Panc1 (cell line): ENCODE results near the gene CNPY2. TPM values are rescaled to one million over a fixed set of nuclear protein-coding genes. Genes with fewer than 3 reads are reported as not detected.
"Not testable (repeated sequence)": the region's sequence is repeated elsewhere in the genome, so short reads cannot be mapped to it uniquely, and the experiment has no call there.

Source experiments
- ATAC-seq: fragments of 200-7000 bp; cut with Tn5 transposase; 2 replicates; pipeline ENCODE4 v1.9.1; 2020; ENCODE audit warnings: mild to moderate bottlenecking, moderate library complexity
- BruUV-seq: library from RNA; stranded (reverse); fragments of 400-500 nt; replicated peaks from 2 replicates; lab custom pipeline; 2021; lab: Mats Ljungman, UMichigan
- CTCF ChIA-PET: fragments of 300-600 bp; sonication (Branson Sonifier 250); formaldehyde crosslinking; loops from one replicate; lab custom pipeline; 2022; ENCODE audit warnings: antibody characterized with exemption; lab: Charles Lee
- POLR2A ChIA-PET: fragments of 300-600 bp; sonication (Branson Sonifier 250); formaldehyde crosslinking; loops from one replicate; lab custom pipeline; 2022; ENCODE audit warnings: antibody characterized with exemption; lab: Charles Lee
- DNase-seq: peaks from one replicate; pipeline ENCODE4 v3.0.0-alpha.2; 2010; ENCODE audit warnings: low read depth, low spot score
- H3K27ac ChIP-seq: 2 replicates; pipeline ENCODE4 v1.5.1; 2011; ENCODE audit warnings: mild to moderate bottlenecking, low read length, inconsistent platforms
- H3K27me3 ChIP-seq: fragments of 200-500 bp; sonication (Bioruptor generic); 2 replicates; pipeline ENCODE4 v1.6.0; 2014; ENCODE audit warnings: low read length, inconsistent platforms; ENCODE audit not compliant: control insufficient read depth, insufficient read depth
- H3K36me3 ChIP-seq: fragments of 200-500 bp; sonication (Bioruptor generic); 2 replicates; pipeline ENCODE4 v1.5.1; 2014; ENCODE audit warnings: inconsistent platforms, mild to moderate bottlenecking, low read length, moderate library complexity; ENCODE audit not compliant: control insufficient read depth, insufficient read depth
- H3K4me1 ChIP-seq: 2 replicates; pipeline ENCODE4 v1.5.1; 2011; ENCODE audit warnings: inconsistent platforms, mild to moderate bottlenecking, low read length, moderate library complexity; ENCODE audit not compliant: control insufficient read depth, insufficient read depth
- H3K4me3 ChIP-seq, 2 experiments: 2 replicates each; pipeline ENCODE4 v1.5.1; 2011 to 2012; ENCODE audit warnings: low read depth in 2 of 2, low read length in 2 of 2, mild to moderate bottlenecking in 2 of 2, inconsistent platforms in 1 of 2, moderate library complexity in 1 of 2
- H3K9me3 ChIP-seq: fragments of 200-500 bp; sonication (Bioruptor generic); 2 replicates; pipeline ENCODE4 v1.5.1; 2014; ENCODE audit warnings: low read depth, mild to moderate bottlenecking, inconsistent platforms, low read length, moderate library complexity; ENCODE audit not compliant: control insufficient read depth, insufficient read depth
- POLR2AphosphoS5 ChIP-seq: IDR thresholded peaks from 2 replicates; pipeline ENCODE4 v1.6.1; 2012; ENCODE audit warnings: mild to moderate bottlenecking, low read depth, low read length, moderate library complexity
- REST ChIP-seq, 2 experiments: IDR thresholded peaks; 2 replicates each; pipeline ENCODE4 v1.6.1; 2011 to 2012; ENCODE audit warnings: low read depth in 2 of 2, control low read depth in 1 of 2, low read length in 1 of 2, mild to moderate bottlenecking in 1 of 2, moderate library complexity in 1 of 2; ENCODE audit not compliant: insufficient read depth in 1 of 2
- SIN3A ChIP-seq: IDR thresholded peaks from 2 replicates; pipeline ENCODE4 v1.6.1; 2012; ENCODE audit warnings: low read depth, mild to moderate bottlenecking, low read length, moderate library complexity, borderline replicate concordance; ENCODE audit not compliant: insufficient read depth
- TCF7L2 ChIP-seq: IDR thresholded peaks from 2 replicates; pipeline ENCODE4 v1.6.1; 2011; ENCODE audit warnings: mild to moderate bottlenecking, low read depth, low read length, inconsistent platforms
- in situ Hi-C: cut with HindIII; loops from 2 replicates; pipeline ENCODE4 v1.10.0; 2016; ENCODE audit warnings: low sequenced_read_pairs, low pct_unique_long_range_greater_than_20kb
- intact Hi-C: fragments of 100-400 bp; cut with micrococcal nuclease; formaldehyde crosslinking; loops from one replicate; pipeline ENCODE4 v1.10.0; 2022; ENCODE audit not compliant: unreplicated experiment
- total RNA-seq: library from RNA; stranded (reverse); gene quantifications from one replicate; pipeline ENCODE4 v1.2.1, GENCODE V29; 2021; ENCODE audit not compliant: unreplicated experiment
- TF ChIP-seq, protein P1 (sequence below): fragments of 450-650 bp; IDR thresholded peaks from 2 replicates; pipeline ENCODE4 v1.5.1; 2017; ENCODE audit warnings: mild to moderate bottlenecking

CNPY2 gene
- total RNA-seq, 1 experiment from 2014 or later: 115 TPM

GRCh38 chr12:56324206-56324605, 8.4 kb upstream of the CNPY2 start:
- no peaks in the 10 kb centered on the region for H3K27me3 ChIP-seq
- H3K27ac ChIP-seq: no peak overlapping the region
- ATAC-seq: no peak
- H3K4me1 ChIP-seq: no peaks in the 10 kb centered on the region
- ChIA-PET POLR2A (no interaction called here), CTCF (no interaction called here)
- in situ Hi-C loops: no loop called here
- BruUV-seq: no TSS peak
- H3K36me3 ChIP-seq: peaks cover 4% of the 10 kb centered on the region; the same call in 1 of the 2 replicates
- H3K4me3 ChIP-seq: no peak overlapping the region
- TF ChIP-seq POLR2AphosphoS5 (no peak), SIN3A (no peak), TCF7L2 (no peak), REST (IDR thresholded peaks at IDR 0.05; ENCODE audit: insufficient read depth in 1 of 2, low read depth in 2 of 2, low read length in 1 of 2) (no peak)
- TF ChIP-seq, protein P1, sequence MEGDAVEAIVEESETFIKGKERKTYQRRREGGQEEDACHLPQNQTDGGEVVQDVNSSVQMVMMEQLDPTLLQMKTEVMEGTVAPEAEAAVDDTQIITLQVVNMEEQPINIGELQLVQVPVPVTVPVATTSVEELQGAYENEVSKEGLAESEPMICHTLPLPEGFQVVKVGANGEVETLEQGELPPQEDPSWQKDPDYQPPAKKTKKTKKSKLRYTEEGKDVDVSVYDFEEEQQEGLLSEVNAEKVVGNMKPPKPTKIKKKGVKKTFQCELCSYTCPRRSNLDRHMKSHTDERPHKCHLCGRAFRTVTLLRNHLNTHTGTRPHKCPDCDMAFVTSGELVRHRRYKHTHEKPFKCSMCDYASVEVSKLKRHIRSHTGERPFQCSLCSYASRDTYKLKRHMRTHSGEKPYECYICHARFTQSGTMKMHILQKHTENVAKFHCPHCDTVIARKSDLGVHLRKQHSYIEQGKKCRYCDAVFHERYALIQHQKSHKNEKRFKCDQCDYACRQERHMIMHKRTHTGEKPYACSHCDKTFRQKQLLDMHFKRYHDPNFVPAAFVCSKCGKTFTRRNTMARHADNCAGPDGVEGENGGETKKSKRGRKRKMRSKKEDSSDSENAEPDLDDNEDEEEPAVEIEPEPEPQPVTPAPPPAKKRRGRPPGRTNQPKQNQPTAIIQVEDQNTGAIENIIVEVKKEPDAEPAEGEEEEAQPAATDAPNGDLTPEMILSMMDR: no peak
- intact Hi-C loops: no loop called here
- no peaks in the 10 kb centered on the region for H3K9me3 ChIP-seq
- no peak for DNase-seq

- intact Hi-C loops, ATAC-seq, H3K9me3 ChIP-seq, in situ Hi-C loops, DNase-seq, H3K36me3 ChIP-seq, H3K4me1 ChIP-seq, H3K4me3 ChIP-seq, H3K27ac ChIP-seq, POLR2A ChIA-PET, H3K27me3 ChIP-seq, BruUV-seq: not testable (repeated sequence)
- CTCF ChIA-PET: interaction anchor here (0.7 kb wide), 1 partner anchor 130 kb away, joined by 6 read pairs; no protein-coding TSS in a partner anchor
Observed at GRCh38 chr12:56321610-56322009, 5.8 kb upstream of the CNPY2 start.

- in situ Hi-C loops: no loop called here
- intact Hi-C loops: no loop called here
- H3K27ac ChIP-seq: no peak overlapping the region
- DNase-seq (no peak), ATAC-seq (no peak)
- peaks cover 4% of the 10 kb centered on the region; the same call in 1 of the 2 replicates for H3K36me3 ChIP-seq
- CTCF ChIA-PET: interaction anchor here (0.7 kb wide), 1 partner anchor 131 kb away, joined by 6 read pairs; no protein-coding TSS in a partner anchor
- TF ChIP-seq POLR2AphosphoS5 (no peak), REST (IDR thresholded peaks at IDR 0.05; ENCODE audit: insufficient read depth in 1 of 2, low read depth in 2 of 2, low read length in 1 of 2) (no peak), TCF7L2 (no peak), SIN3A (no peak)
- TF ChIP-seq, protein P1: no peak
- BruUV-seq: no TSS peak
- H3K27me3 ChIP-seq: no peaks in the 10 kb centered on the region
- no peaks in the 10 kb centered on the region for H3K4me1 ChIP-seq
- no peaks in the 10 kb centered on the region for H3K9me3 ChIP-seq
- POLR2A ChIA-PET: no interaction called here
- no peak overlapping the region for H3K4me3 ChIP-seq
Observed at GRCh38 chr12:56321027-56321426, 5.2 kb upstream of the CNPY2 start.
